Mesenchymal stem cell (in vitro differentiated cells and primary cell): Measurements from ENCODE around the gene ATF3.

ENCODE experiments used
- DNase-seq: peaks from one replicate; pipeline ENCODE4 v3.0.0-alpha.2; 2013
- H2AFZ ChIP-seq: one replicate; pipeline ENCODE4 v1.6.1; 2013; ENCODE audit warnings: low read depth, mild to moderate bottlenecking, control low read depth, inconsistent platforms, low read length, moderate library complexity
- H2AK5ac ChIP-seq: 2 replicates; pipeline ENCODE4 v1.6.1; 2013; ENCODE audit warnings: low read length, moderate library complexity, mild to moderate bottlenecking, inconsistent platforms; ENCODE audit not compliant: severe bottlenecking
- H2BK120ac ChIP-seq: one replicate; pipeline ENCODE4 v1.6.1; 2013; ENCODE audit warnings: low read depth, mild to moderate bottlenecking, inconsistent platforms, low read length, moderate library complexity
- H2BK12ac ChIP-seq, 2 experiments: one replicate each; pipeline ENCODE4 v1.6.1; 2013; ENCODE audit warnings: inconsistent platforms in 2 of 2, low read length in 2 of 2, mild to moderate bottlenecking in 2 of 2, moderate library complexity in 2 of 2, control low read depth in 1 of 2
- H2BK15ac ChIP-seq: one replicate; pipeline ENCODE4 v1.6.1; 2013; ENCODE audit warnings: mild to moderate bottlenecking, low read depth, inconsistent platforms; ENCODE audit not compliant: poor library complexity, severe bottlenecking
- H2BK5ac ChIP-seq: 2 replicates; pipeline ENCODE4 v1.6.1; 2013; ENCODE audit warnings: low read depth, mild to moderate bottlenecking, low read length, control low read depth, inconsistent platforms; ENCODE audit not compliant: poor library complexity, severe bottlenecking
- H3K14ac ChIP-seq, 2 experiments: one replicate each; pipeline ENCODE4 v1.6.1; 2013; ENCODE audit warnings: inconsistent platforms in 2 of 2, low read length in 2 of 2, control low read depth in 1 of 2, mild to moderate bottlenecking in 1 of 2, moderate library complexity in 1 of 2
- H3K18ac ChIP-seq, 2 experiments: one replicate each; pipeline ENCODE4 v1.6.1; 2013; ENCODE audit warnings: inconsistent platforms in 2 of 2, low read length in 2 of 2, control low read depth in 1 of 2, low read depth in 1 of 2, mild to moderate bottlenecking in 1 of 2
- H3K23ac ChIP-seq, 2 experiments: one replicate each; pipeline ENCODE4 v1.6.1; 2013; ENCODE audit warnings: inconsistent platforms in 2 of 2, low read length in 2 of 2, mild to moderate bottlenecking in 2 of 2, moderate library complexity in 2 of 2, control low read depth in 1 of 2
- H3K27ac ChIP-seq: 2 replicates; pipeline ENCODE4 v1.5.1; 2013; ENCODE audit warnings: mild to moderate bottlenecking, moderate library complexity, low read length, control low read depth, inconsistent platforms; ENCODE audit not compliant: poor library complexity, severe bottlenecking
- H3K27me3 ChIP-seq, 2 experiments: 2 replicates each; pipeline versions ENCODE4 v1.6.1 to v1.7.0; 2013; ENCODE audit warnings: low read length in 2 of 2, mild to moderate bottlenecking in 2 of 2, moderate library complexity in 2 of 2, control low read depth in 1 of 2, inconsistent platforms in 1 of 2; ENCODE audit not compliant: control insufficient read depth in 1 of 2, insufficient read depth in 1 of 2
- H3K36me3 ChIP-seq, 2 experiments: 2 replicates each; pipeline versions ENCODE4 v1.6.1 to v1.7.0; 2013; ENCODE audit warnings: low read length in 2 of 2, control low read depth in 1 of 2, inconsistent platforms in 1 of 2, low read depth in 1 of 2, mild to moderate bottlenecking in 1 of 2; ENCODE audit not compliant: insufficient read depth in 2 of 2, control insufficient read depth in 1 of 2
- H3K4ac ChIP-seq, 2 experiments: one replicate each; pipeline ENCODE4 v1.6.1; 2013; ENCODE audit warnings: inconsistent platforms in 2 of 2, low read length in 2 of 2, mild to moderate bottlenecking in 2 of 2, moderate library complexity in 2 of 2, control low read depth in 1 of 2, low read depth in 1 of 2
- H3K4me1 ChIP-seq: 2 replicates; pipeline ENCODE4 v1.6.1; 2013; ENCODE audit warnings: low read depth, low read length, control low read depth; ENCODE audit not compliant: control insufficient read depth, insufficient read depth
- H3K4me2 ChIP-seq: 2 replicates; pipeline ENCODE4 v1.6.1; 2013; ENCODE audit warnings: low read length, mild to moderate bottlenecking, inconsistent platforms; ENCODE audit not compliant: poor library complexity, severe bottlenecking
- H3K4me3 ChIP-seq, 2 experiments: 2 replicates each; pipeline versions ENCODE4 v1.5.1 to v1.7.0; 2013; ENCODE audit warnings: low read length in 2 of 2, mild to moderate bottlenecking in 2 of 2, control low read depth in 1 of 2, low read depth in 1 of 2; ENCODE audit not compliant: insufficient read depth in 1 of 2
- H3K79me1 ChIP-seq: replicated peaks from 2 replicates; pipeline ENCODE4 v1.6.1; 2013; ENCODE audit warnings: mild to moderate bottlenecking, control low read depth, low read length, inconsistent platforms; ENCODE audit not compliant: poor library complexity, severe bottlenecking
- H3K9ac ChIP-seq: 2 replicates; pipeline ENCODE4 v1.7.0; 2013; ENCODE audit warnings: mild to moderate bottlenecking, low read length, moderate library complexity
- H3K9me3 ChIP-seq: 2 replicates; pipeline ENCODE4 v1.7.0; 2013; ENCODE audit warnings: mild to moderate bottlenecking, low read length; ENCODE audit not compliant: control insufficient read depth
- H4K8ac ChIP-seq: one replicate; pipeline ENCODE4 v1.6.1; 2013; ENCODE audit warnings: inconsistent platforms, mild to moderate bottlenecking, low read length, moderate library complexity
- H4K91ac ChIP-seq: one replicate; pipeline ENCODE4 v1.6.1; 2013; ENCODE audit warnings: mild to moderate bottlenecking, low read length, inconsistent platforms
- WGBS: methylation state at CpG from one replicate; pipeline ENCODE4 v1.1.7; 2013; ENCODE audit warnings: mixed read lengths; 5-methylcytosine and 5-hydroxymethylcytosine counted together

Gene ATF3

DNA sequence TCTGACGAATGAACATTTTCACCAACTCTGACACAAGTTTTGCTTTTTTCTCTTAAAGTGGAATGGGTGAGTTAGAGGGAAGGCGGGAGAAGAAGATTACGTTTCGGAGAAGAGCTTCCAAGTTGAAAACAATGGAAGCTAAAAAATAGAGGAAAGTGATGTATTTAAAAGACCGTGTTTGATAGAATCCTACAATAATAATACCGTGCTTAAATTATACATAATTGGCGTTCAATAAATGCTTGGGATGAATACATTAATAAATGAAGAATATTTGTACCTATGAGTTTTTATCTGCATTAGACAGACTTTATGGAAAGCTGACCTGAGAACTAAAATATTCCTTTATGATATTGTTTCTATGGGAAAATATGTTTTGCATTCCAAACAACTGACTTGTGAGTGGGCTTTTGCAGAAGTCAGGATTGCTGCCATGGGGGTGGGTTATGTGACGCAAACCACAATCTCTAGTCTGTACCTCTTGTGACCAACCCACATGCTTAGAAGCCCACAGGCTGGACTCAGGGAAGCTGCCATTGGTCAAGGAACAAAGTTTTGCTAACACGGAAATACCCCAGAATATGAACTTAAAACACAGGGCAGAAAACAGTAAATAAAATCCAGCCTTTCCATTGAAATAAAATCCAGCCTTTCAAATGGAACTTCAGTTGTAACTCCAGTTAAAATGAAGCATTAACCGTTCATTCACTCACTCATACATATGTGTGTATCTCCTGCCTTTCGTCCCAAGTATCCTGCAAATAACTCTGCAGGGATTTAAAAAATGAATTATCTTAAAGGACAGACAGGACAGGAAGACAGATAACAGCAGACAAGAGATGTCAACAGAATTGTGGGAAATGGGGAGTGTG is 21.3 kb upstream of the ATF3 start:
- Histone ChIP-seq H3K9me3 (no peaks in the 10 kb centered on the region), H2BK120ac (no peak overlapping the region), H3K4ac (no peak overlapping the region), H3K23ac (no peak overlapping the region), H3K14ac (no peak overlapping the region), H3K27me3 (peaks cover 0 to 44% of the 10 kb centered on the region in 2 experiments), H2BK5ac (no peak overlapping the region), H3K9ac (no peak overlapping the region), H2AFZ (no peak overlapping the region), H2BK12ac (no peak overlapping the region), H3K4me2 (no peak overlapping the region), H3K27ac (no peak overlapping the region), H2AK5ac (no peak overlapping the region), H3K4me1 (no peaks in the 10 kb centered on the region), H3K36me3 (no peaks in the 10 kb centered on the region), H3K4me3 (no peak overlapping the region), H4K91ac (no peak overlapping the region), H3K18ac (no peak overlapping the region), H3K79me1 (no peaks in the 10 kb centered on the region), H4K8ac (no peak overlapping the region), H2BK15ac (no peak overlapping the region)
- WGBS = 78% methylated on average over 7 of the region's 11 CpGs
- no peak for DNase-seq

DNA sequence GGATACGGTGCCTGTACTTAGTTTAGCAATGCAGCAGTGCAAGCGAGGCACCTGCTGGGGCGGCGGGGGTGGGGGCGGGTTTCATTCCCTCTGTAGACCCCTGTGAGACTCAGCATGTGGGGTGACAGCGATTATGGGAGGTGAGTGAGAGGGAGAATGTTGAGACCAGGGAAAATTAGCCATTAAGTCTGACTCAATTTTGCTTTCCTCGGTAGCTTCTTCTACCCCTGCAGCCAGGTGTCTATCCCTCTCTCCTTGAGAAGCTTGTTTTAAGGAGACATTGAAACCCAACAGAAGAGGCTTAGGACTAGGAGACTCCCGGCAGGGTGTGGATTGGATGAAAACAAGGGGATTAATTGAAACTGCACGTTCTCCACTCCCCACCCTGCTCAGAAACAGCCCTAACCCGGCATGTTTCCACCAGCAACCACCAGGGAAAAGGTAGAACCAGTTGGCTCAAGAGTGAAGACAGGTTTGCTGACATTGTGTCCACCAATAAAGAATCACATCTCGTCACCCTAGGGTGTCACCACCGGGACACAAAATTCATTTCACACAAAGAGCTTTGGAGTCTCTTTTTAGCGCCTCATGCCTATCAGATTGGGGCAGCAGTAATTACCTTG is 20.6 kb upstream of the ATF3 start:
- no peaks in the 10 kb centered on the region for H3K36me3 ChIP-seq
- DNase-seq = no peak
- no peak overlapping the region for H2AK5ac ChIP-seq
- H3K4me2 ChIP-seq = no peak overlapping the region
- H2BK5ac ChIP-seq = no peak overlapping the region
- H3K14ac ChIP-seq = no peak overlapping the region
- no peak overlapping the region for H3K27ac ChIP-seq
- no peak overlapping the region for H2BK12ac ChIP-seq
- no peak overlapping the region for H3K18ac ChIP-seq
- peaks cover 0 to 44% of the 10 kb centered on the region in 2 experiments for H3K27me3 ChIP-seq
- no peak overlapping the region for H4K8ac ChIP-seq
- no peak overlapping the region for H4K91ac ChIP-seq
- H2BK120ac ChIP-seq = no peak overlapping the region
- no peak overlapping the region for H3K4me3 ChIP-seq
- H2AFZ ChIP-seq = no peak overlapping the region
- 59% methylated on average over 9 of the region's 13 CpGs for WGBS
- no peaks in the 10 kb centered on the region for H3K79me1 ChIP-seq
- no peak overlapping the region for H3K9ac ChIP-seq
- H3K4ac ChIP-seq = no peak overlapping the region
- no peak overlapping the region for H3K23ac ChIP-seq
- H3K9me3 ChIP-seq = no peaks in the 10 kb centered on the region
- H2BK15ac ChIP-seq = no peak overlapping the region
- H3K4me1 ChIP-seq = no peaks in the 10 kb centered on the region

DNA sequence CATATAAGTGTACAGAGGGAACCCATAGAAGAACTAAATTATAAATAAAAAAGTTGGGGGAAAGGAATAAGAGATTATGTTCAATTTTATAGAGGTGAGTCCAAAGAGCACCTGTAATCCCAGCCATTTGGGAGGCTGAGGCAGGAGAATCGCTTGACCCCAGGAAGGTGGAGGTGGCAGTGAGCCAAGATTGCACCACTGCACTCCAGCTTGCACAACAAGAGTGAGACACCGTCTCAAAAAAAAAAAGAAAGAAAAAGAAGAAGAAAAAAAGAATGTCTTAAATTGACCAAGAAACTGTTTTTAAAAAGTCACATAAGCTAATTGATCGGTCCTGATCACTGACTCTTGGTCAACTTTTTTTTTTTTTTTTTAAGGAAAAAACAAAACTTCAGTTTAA is 19.1 kb upstream of the ATF3 start:
- Histone ChIP-seq H4K8ac (no peak overlapping the region), H3K4me2 (no peak overlapping the region), H2BK12ac (no peak overlapping the region), H3K4ac (no peak overlapping the region), H2AFZ (no peak overlapping the region), H3K23ac (no peak overlapping the region), H4K91ac (no peak overlapping the region), H3K14ac (no peak overlapping the region), H2AK5ac (no peak overlapping the region), H2BK120ac (no peak overlapping the region), H3K27ac (no peak overlapping the region), H3K9ac (no peak overlapping the region), H3K79me1 (no peaks in the 10 kb centered on the region), H2BK5ac (no peak overlapping the region), H3K36me3 (no peaks in the 10 kb centered on the region), H3K18ac (no peak overlapping the region), H2BK15ac (no peak overlapping the region), H3K4me1 (peaks cover 3% of the 10 kb centered on the region), H3K27me3 (peaks cover 0 to 44% of the 10 kb centered on the region in 2 experiments), H3K4me3 (no peak overlapping the region), H3K9me3 (no peaks in the 10 kb centered on the region)
- DNase-seq = no peak
- WGBS = 90% methylated on average over 1 of the region's 3 CpGs

DNA sequence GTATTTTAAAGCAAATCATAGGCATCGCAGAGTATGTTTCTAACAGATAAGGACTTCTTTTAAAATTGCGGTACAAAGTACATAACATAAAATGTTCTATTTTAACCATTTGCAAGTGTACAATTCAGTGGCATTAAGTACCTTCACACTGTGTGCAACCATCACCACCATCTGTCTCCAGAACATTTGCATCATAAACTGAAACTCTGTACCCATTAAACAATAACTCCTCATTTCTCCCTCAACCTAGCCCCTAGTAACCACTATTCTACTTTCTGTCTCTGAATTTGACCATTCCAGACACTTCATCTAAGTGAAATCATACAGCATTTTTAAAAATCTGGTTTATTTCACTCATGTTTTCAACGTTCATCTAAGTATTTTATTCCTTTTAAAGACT is 16.6 kb upstream of the ATF3 start:
- Histone ChIP-seq H3K79me1 (peaks cover 2% of the 10 kb centered on the region), H3K27ac (no peak overlapping the region), H3K4me3 (no peak overlapping the region), H3K18ac (no peak overlapping the region), H2BK120ac (no peak overlapping the region), H3K9ac (no peak overlapping the region), H2BK12ac (no peak overlapping the region), H2BK15ac (no peak overlapping the region), H2AFZ (no peak overlapping the region), H3K36me3 (no peaks in the 10 kb centered on the region), H3K9me3 (no peaks in the 10 kb centered on the region), H4K8ac (no peak overlapping the region), H3K14ac (no peak overlapping the region), H3K27me3 (peaks cover 0 to 26% of the 10 kb centered on the region in 2 experiments), H4K91ac (no peak overlapping the region), H2BK5ac (no peak overlapping the region), H3K4me2 (no peak overlapping the region), H3K4ac (no peak overlapping the region), H3K23ac (no peak overlapping the region), H2AK5ac (no peak overlapping the region), H3K4me1 (peaks cover 8% of the 10 kb centered on the region)
- DNase-seq = no peak
- 100% methylated on average over 2 of the region's 3 CpGs for WGBS
